K562 (cell line): Measurements from ENCODE around the gene RPL22. TPM values are rescaled to one million over a fixed set of nuclear protein-coding genes. Genes with fewer than 3 reads are reported as not detected.

Experiments used
- ATAC-seq: fragments of 200-7000 bp; cut with Tn5 transposase; 3 replicates; pipeline ENCODE4 v1.9.1; 2020; ENCODE audit warnings: moderate library complexity
- BruUV-seq: library from RNA; stranded (reverse); fragments of 400-500 nt; replicated peaks from 2 replicates; lab custom pipeline; 2021; lab: Mats Ljungman, UMichigan
- CTCF ChIA-PET: fragments of 300-600 bp; formaldehyde crosslinking; extraction: SDS; loops from one replicate; lab custom pipeline; 2021; ENCODE audit warnings: low intra/inter-chr PET ratio; lab: Yijun Ruan, JAX
- POLR2A ChIA-PET: fragments of 300-600, 350-650 bp; sonication (Branson Sonifier 250); formaldehyde crosslinking; extraction: SDS; loops from one replicate; lab custom pipeline; 2021; ENCODE audit warnings: antibody characterized with exemption, inconsistent platforms; lab: Yijun Ruan, JAX
- DNase-seq, 4 experiments: peaks; one replicate each; pipeline versions ENCODE4 v3.0.0 to v3.0.0-alpha.2; 2011 to 2018; ENCODE audit warnings: low spot score in 3 of 4, mixed read lengths in 3 of 4; ENCODE audit errors: extremely low read depth in 1 of 4
- FAIRE-seq: peaks from 2 replicates; lab custom pipeline; 2011; peaks lifted over from hg19 to GRCh38; lab: Jason Lieb, UNC
- H2AFZ ChIP-seq: 2 replicates; pipeline ENCODE4 v1.6.0; 2011; ENCODE audit warnings: low read depth, low read length, control low read depth, inconsistent platforms
- H3K27ac ChIP-seq: fragments of 200-600 bp; 3 replicates; pipeline ENCODE4 v1.8.0; 2011; ENCODE audit warnings: low read depth, mild to moderate bottlenecking, control low read depth, inconsistent platforms, low read length, moderate library complexity, mixed read lengths; ENCODE audit errors: extremely low read depth
- H3K27me3 ChIP-seq, 2 experiments: fragments of 300-600 bp in 1 of 2; 2 replicates in 1 of 2; 3 replicates in 1 of 2; pipeline versions ENCODE4 v1.6.0 to v1.8.0; 2011; ENCODE audit warnings: inconsistent platforms in 2 of 2, low read length in 2 of 2, mild to moderate bottlenecking in 1 of 2, mixed read lengths in 1 of 2, moderate library complexity in 1 of 2; ENCODE audit not compliant: control insufficient read depth in 2 of 2, insufficient read depth in 2 of 2
- H3K36me3 ChIP-seq: fragments of 300-600 bp; 3 replicates; pipeline ENCODE4 v1.8.0; 2011; ENCODE audit warnings: mild to moderate bottlenecking, low read length, inconsistent platforms; ENCODE audit not compliant: control insufficient read depth, insufficient read depth
- H3K4me1 ChIP-seq, 2 experiments: fragments of 200-600 bp in 1 of 2; replicated peaks in 1 of 2; 2 replicates in 1 of 2; 3 replicates in 1 of 2; pipeline versions ENCODE4 v1.5.1 to v1.8.0; 2011; ENCODE audit warnings: inconsistent platforms in 2 of 2, low read length in 2 of 2, mild to moderate bottlenecking in 1 of 2, mixed read lengths in 1 of 2, moderate library complexity in 1 of 2; ENCODE audit not compliant: control insufficient read depth in 2 of 2, insufficient read depth in 2 of 2
- H3K4me2 ChIP-seq: 2 replicates; pipeline ENCODE4 v1.6.1; 2011; ENCODE audit warnings: low read length, control low read depth, inconsistent platforms, mixed read lengths; ENCODE audit not compliant: insufficient read depth
- H3K4me3 ChIP-seq: fragments of 200-600 bp; sonication (generic), shearing (Covaris generic); 2 replicates; pipeline ENCODE4 v1.5.1; 2016; ENCODE audit warnings: control low read depth, inconsistent platforms
- H3K79me2 ChIP-seq: fragments of 200-600 bp; 3 replicates; pipeline ENCODE4 v1.8.0; 2011; ENCODE audit warnings: low read length, inconsistent platforms; ENCODE audit not compliant: control insufficient read depth, insufficient read depth
- H3K9ac ChIP-seq, 2 experiments: 2 replicates each; pipeline versions ENCODE4 v1.6.0 to v1.6.1; 2011; ENCODE audit warnings: low read depth in 2 of 2, low read length in 2 of 2, control low read depth in 1 of 2, inconsistent platforms in 1 of 2, mild to moderate bottlenecking in 1 of 2, mixed read lengths in 1 of 2; ENCODE audit not compliant: insufficient read depth in 1 of 2
- H3K9me1 ChIP-seq: one replicate; pipeline ENCODE4 v1.6.0; 2011; ENCODE audit warnings: inconsistent platforms, mild to moderate bottlenecking, low read length, moderate library complexity; ENCODE audit not compliant: control insufficient read depth, insufficient read depth
- H3K9me3 ChIP-seq: replicated peaks from 2 replicates; pipeline ENCODE4 v1.5.1; 2011; ENCODE audit warnings: low read depth, low read length, inconsistent platforms; ENCODE audit not compliant: control insufficient read depth, insufficient read depth
- H4K20me1 ChIP-seq: replicated peaks from 2 replicates; pipeline ENCODE4 v1.6.1; 2011; ENCODE audit warnings: low read length, inconsistent platforms, mixed read lengths; ENCODE audit not compliant: control insufficient read depth, insufficient read depth
- SRSF9 ChIP-seq: fragments of 200-400 bp; formaldehyde crosslinking; IDR thresholded peaks from 2 replicates; pipeline ENCODE4 v1.6.1; 2017; ENCODE audit warnings: low read depth, low read length, borderline replicate concordance
- WGBS: fragments of 100-300 bp; shearing (Covaris generic); methylation state at CpG from one replicate; pipeline ENCODE4 v1.1.6; 2016; ENCODE audit warnings: low coverage, mixed read lengths; ENCODE audit not compliant: insufficient coverage; ENCODE audit errors: missing lambda C conversion rate; 5-methylcytosine and 5-hydroxymethylcytosine counted together
- in situ Hi-C: fragments of 300-500 bp; cut with MboI; formaldehyde crosslinking; loops from 4 replicates; pipeline ENCODE4 v1.15.0; 2018; ENCODE audit warnings: inconsistent platforms, mixed read lengths
- intact Hi-C: fragments of 100-400 bp; cut with micrococcal nuclease; formaldehyde crosslinking; loops from 2 replicates; pipeline ENCODE4 v1.14.2; 2022
- polyA plus RNA-seq, 8 experiments: library from polyadenylated mRNA; depleted of rRNA in 4 of 8; stranded (reverse) in 5 of 8; unstranded in 3 of 8; fragments of >200 nt; fragmentation: Nextera tagmentation in 2 of 8; fragmentation: Illumina TruSeq in 1 of 8; extraction: Ambion mirVana in 2 of 8; extraction: Trizol in 1 of 8; gene quantifications; 2 replicates each; pipeline versions ENCODE4 v1.2.1 to v1.2.3, GENCODE V29; 2011 to 2014; ENCODE audit warnings: inconsistent platforms in 1 of 8, missing spikeins in 1 of 8
- total RNA-seq, 7 experiments: library from RNA; depleted of rRNA in 6 of 7; stranded (reverse); fragments of >200 nt in 6 of 7; fragmentation: Illumina TruSeq in 2 of 7; extraction: Trizol in 2 of 7; gene quantifications; 2 replicates each; pipeline versions ENCODE4 v1.2.1 to v1.2.3, GENCODE V29; 2011 to 2021; ENCODE audit warnings: low replicate concordance in 1 of 7
- TF ChIP-seq, protein P1 (sequence below): sonication (generic); formaldehyde crosslinking; IDR thresholded peaks from 2 replicates; pipeline ENCODE4 v1.8.1; 2023; ENCODE audit warnings: mild to moderate bottlenecking, missing genetic modification reagents

RPL22 gene
- total and polyA plus RNA-seq, 9 of the 15 experiments (the other 6 are each of a cell fraction or from before 2014, with no cell fraction given): 467 to 1,165 (median 607) TPM

DNA sequence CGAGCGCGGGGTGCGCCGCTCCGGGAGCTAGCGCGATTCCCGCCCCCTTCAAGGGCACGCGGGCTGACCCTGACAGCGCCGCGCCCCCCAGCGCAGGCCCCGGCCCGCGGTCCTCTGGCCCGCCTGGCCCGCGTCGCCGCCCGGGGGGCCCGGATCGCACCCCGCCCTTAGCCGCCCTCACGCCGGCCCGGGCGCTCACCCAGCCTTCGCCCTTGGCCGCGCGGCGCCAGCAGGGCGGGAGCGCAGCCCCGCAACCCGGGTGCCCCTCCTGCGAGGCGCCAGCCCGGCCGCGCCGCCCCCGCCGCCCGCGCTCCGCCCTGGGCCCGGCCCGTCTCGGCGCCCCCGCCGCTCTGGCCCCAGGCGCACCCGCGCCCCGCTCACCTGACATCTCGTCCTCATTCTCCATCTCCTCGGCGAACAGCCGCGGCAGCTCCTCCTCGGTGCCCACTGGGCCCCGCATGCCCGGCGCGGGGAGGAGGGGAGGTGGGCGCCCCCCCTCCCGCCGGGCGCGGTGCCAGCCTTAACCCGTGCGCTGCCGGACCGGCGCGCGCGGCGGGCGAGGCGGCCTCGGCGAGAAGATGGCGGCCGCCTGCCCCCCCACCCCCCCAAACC lies 19.7 kb downstream of the RPL22 start:
- POLR2A ChIA-PET: no interaction called here
- H3K79me2 ChIP-seq: no peaks in the 10 kb centered on the region
- DNase-seq (no peak), ATAC-seq (no peak), FAIRE-seq (no peak)
- H3K9me3 ChIP-seq: no peaks in the 10 kb centered on the region
- H4K20me1 ChIP-seq: peaks cover 38% of the 10 kb centered on the region
- CTCF ChIA-PET: no interaction called here
- no peak overlapping the region for H2AFZ ChIP-seq
- BruUV-seq: no TSS peak
- TF ChIP-seq, protein P1, sequence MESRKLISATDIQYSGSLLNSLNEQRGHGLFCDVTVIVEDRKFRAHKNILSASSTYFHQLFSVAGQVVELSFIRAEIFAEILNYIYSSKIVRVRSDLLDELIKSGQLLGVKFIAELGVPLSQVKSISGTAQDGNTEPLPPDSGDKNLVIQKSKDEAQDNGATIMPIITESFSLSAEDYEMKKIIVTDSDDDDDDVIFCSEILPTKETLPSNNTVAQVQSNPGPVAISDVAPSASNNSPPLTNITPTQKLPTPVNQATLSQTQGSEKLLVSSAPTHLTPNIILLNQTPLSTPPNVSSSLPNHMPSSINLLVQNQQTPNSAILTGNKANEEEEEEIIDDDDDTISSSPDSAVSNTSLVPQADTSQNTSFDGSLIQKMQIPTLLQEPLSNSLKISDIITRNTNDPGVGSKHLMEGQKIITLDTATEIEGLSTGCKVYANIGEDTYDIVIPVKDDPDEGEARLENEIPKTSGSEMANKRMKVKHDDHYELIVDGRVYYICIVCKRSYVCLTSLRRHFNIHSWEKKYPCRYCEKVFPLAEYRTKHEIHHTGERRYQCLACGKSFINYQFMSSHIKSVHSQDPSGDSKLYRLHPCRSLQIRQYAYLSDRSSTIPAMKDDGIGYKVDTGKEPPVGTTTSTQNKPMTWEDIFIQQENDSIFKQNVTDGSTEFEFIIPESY (CRISPR knock-in tag): 0 out of 2 replicates have a peak, but pooled peaks have one; percentile 25
- TF ChIP-seq SRSF9: no peak
- intact Hi-C loops (no loop called here), in situ Hi-C loops (no loop called here)
- no peak overlapping the region for H3K9ac ChIP-seq
- no peak overlapping the region for H3K27ac ChIP-seq
- WGBS: 88% methylated on average over 31 of the region's 92 CpGs
- no peak overlapping the region for H3K4me2 ChIP-seq
- H3K27me3 ChIP-seq: peaks cover 0 to 9% of the 10 kb centered on the region in 2 experiments; a peak in 1 of 5 replicates
- no peaks in the 10 kb centered on the region for H3K9me1 ChIP-seq
- H3K36me3 ChIP-seq: peaks cover 5% of the 10 kb centered on the region; the same call in 2 of the 3 replicates
- peaks cover 3 to 14% of the 10 kb centered on the region in 2 experiments; a peak in 3 of 5 replicates for H3K4me1 ChIP-seq
- H3K4me3 ChIP-seq: no peak overlapping the region
